C4-2B (cell line): ENCODE measurements around the gene CFAP97D2.

Source experiments
- CTCF ChIP-seq: fragments of 450-650 bp; conservative IDR thresholded peaks from 2 replicates; pipeline ENCODE4 v1.5.1; 2017; ENCODE audit warnings: mild to moderate bottlenecking
- ZFX ChIP-seq: fragments of 450-650 bp; IDR thresholded peaks from 2 replicates; pipeline ENCODE4 v1.6.1; 2017

GRCh38 chr13:114248011-114248410 lies 69.0 kb downstream of the CFAP97D2 start:
- TF ChIP-seq CTCF, result no peak
- TF ChIP-seq ZFX, result no peak
